Vagina (tissue), 2 donors: ENCODE measurements around the gene HOXB2. TPM values are rescaled to one million over a fixed set of nuclear protein-coding genes. Genes with fewer than 3 reads are reported as not detected.

Experiments
- DNase-seq, 2 donors: peaks; one replicate each; pipeline ENCODE4 v3.0.0-alpha.2; 2017; ENCODE audit errors: extremely low spot score in 2 of 2
- H3K27ac ChIP-seq: fragments of 200-600 bp; sonication (generic); one replicate; pipeline ENCODE4 v1.5.1; 2019
- H3K27me3 ChIP-seq: fragments of 200-600 bp; sonication (generic); one replicate; pipeline ENCODE4 v1.5.1; 2019
- H3K36me3 ChIP-seq, 2 donors: fragments of 200-600 bp; sonication (generic); one replicate each; pipeline ENCODE4 v1.5.1; 2017 to 2019
- H3K4me1 ChIP-seq: fragments of 200-600 bp; sonication (generic); one replicate; pipeline ENCODE4 v1.5.1; 2019
- H3K4me3 ChIP-seq, 2 donors: fragments of 200-600 bp; sonication (generic); 1 replicate in 1 of 2; 2 replicates in 1 of 2; pipeline ENCODE4 v1.5.1; 2016 to 2019
- H3K9me3 ChIP-seq: fragments of 200-600 bp; sonication (generic); one replicate; pipeline ENCODE4 v1.5.1; 2019
- CTCF ChIP-seq, 3 experiments: fragments of 450-650 bp in 2 of 3; fragments of 200-600 bp in 1 of 3; sonication (generic) in 1 of 3; IDR thresholded peaks; one replicate each; pipeline ENCODE4 v1.5.1; 2017 to 2019; ENCODE audit warnings: antibody characterized with exemption in 3 of 3, mild to moderate bottlenecking in 2 of 3, moderate library complexity in 2 of 3
- POLR2A ChIP-seq, 2 donors: fragments of 450-650 bp; IDR thresholded peaks; one replicate each; pipeline ENCODE4 v1.6.1; 2017; ENCODE audit warnings: antibody characterized with exemption in 2 of 2, mild to moderate bottlenecking in 2 of 2, moderate library complexity in 2 of 2
- POLR2AphosphoS5 ChIP-seq, 2 donors: sonication (generic); formaldehyde crosslinking; IDR thresholded peaks; one replicate each; pipeline ENCODE4 v1.9.0; 2017; ENCODE audit warnings: antibody characterized with exemption in 2 of 2, mild to moderate bottlenecking in 2 of 2, low read depth in 1 of 2; ENCODE audit not compliant: insufficient read depth in 1 of 2
- intact Hi-C: fragments of 100-400 bp; cut with DNase I; formaldehyde crosslinking; loops from one replicate; pipeline ENCODE4 v1.15.1; 2023
- microRNA counts, 2 donors: library from miRNA; unstranded; fragments of <30 nt; microRNA quantifications; one replicate each; lab custom pipeline; 2016 to 2017
- total RNA-seq: library from RNA; depleted of rRNA; stranded (reverse); fragments of >200 nt; gene quantifications from one replicate; pipeline ENCODE4 v1.2.3, GENCODE V29; 2016

HOXB2 gene
- total RNA-seq, 1 donor from 2014 or later: 14.2 TPM

- intact Hi-C loops: no loop called here
- Histone ChIP-seq H3K9me3 (no peaks in the 10 kb centered on the region), H3K27me3 (no peaks in the 10 kb centered on the region), H3K36me3 (no peaks in the 10 kb centered on the region), H3K27ac (no peak overlapping the region), H3K4me3 (no peak overlapping the region), H3K4me1 (peaks cover under 1% of the 10 kb centered on the region)
- no peak for DNase-seq
- TF ChIP-seq CTCF (IDR thresholded peaks at IDR 0.05) (no peak), POLR2AphosphoS5 (IDR thresholded peaks at IDR 0.05; ENCODE audit: insufficient read depth in 1 of 2, low read depth in 1 of 2) (no peak), POLR2A (IDR thresholded peaks at IDR 0.05) (no peak)
Measured at GRCh38 chr17:48498164-48498850, 46.6 kb downstream of the HOXB2 start.

- intact Hi-C loops: loop anchor here (1.0 kb wide), 1 partner anchor 22 kb away; no protein-coding TSS in a partner anchor
- DNase-seq: no peak
- Histone ChIP-seq H3K27ac (no peak overlapping the region), H3K36me3 (no peaks in the 10 kb centered on the region), H3K4me3 (no peak overlapping the region), H3K9me3 (no peaks in the 10 kb centered on the region), H3K27me3 (no peaks in the 10 kb centered on the region), H3K4me1 (peaks cover 12% of the 10 kb centered on the region)
- TF ChIP-seq POLR2AphosphoS5 (IDR thresholded peaks at IDR 0.05; ENCODE audit: insufficient read depth in 1 of 2, low read depth in 1 of 2) (no peak), CTCF (IDR thresholded peaks at IDR 0.05) (no peak), POLR2A (IDR thresholded peaks at IDR 0.05) (no peak)
Measured at GRCh38 chr17:48497103-48497502, 47.8 kb downstream of the HOXB2 start.

- H3K27ac ChIP-seq: no peak overlapping the region
- intact Hi-C loops: no loop called here
- TF ChIP-seq POLR2AphosphoS5 (IDR thresholded peaks at IDR 0.05; ENCODE audit: insufficient read depth in 1 of 2, low read depth in 1 of 2): no peak
- no peak for TF ChIP-seq CTCF (IDR thresholded peaks at IDR 0.05)
- no peak for TF ChIP-seq POLR2A (IDR thresholded peaks at IDR 0.05)
- H3K27me3 ChIP-seq: no peaks in the 10 kb centered on the region
- H3K4me1 ChIP-seq: peaks cover 12% of the 10 kb centered on the region
- H3K4me3 ChIP-seq: no peak overlapping the region
- DNase-seq: no peak
- no peaks in the 10 kb centered on the region for H3K36me3 ChIP-seq
- no peaks in the 10 kb centered on the region for H3K9me3 ChIP-seq
Measured at GRCh38 chr17:48494335-48494734, 50.6 kb downstream of the HOXB2 start.

MicroRNAs encoded within 50 kb of the gene (microRNA counts, 767-probe panel; counts per million panel counts)
- microRNA hsa-miR-10a-5p (lab: Ali Mortazavi, UCI): 4,868 to 5,091 counts per million in 2 donors

Other genes with a start within 250 kb of the HOXB2 start
- 5.6 TPM for gene SKAP1, start 114.9 kb downstream of the HOXB2 start, total RNA-seq
- not detected for gene HOXB1, start 14.1 kb downstream of the HOXB2 start, total RNA-seq
- 1.5 TPM for gene HOXB4, start 33.2 kb upstream of the HOXB2 start, total RNA-seq
- 17.7 TPM for gene HOXB3, start 45.1 kb upstream of the HOXB2 start, total RNA-seq
- gene HOXB5, start 48.7 kb upstream of the HOXB2 start, total RNA-seq: 0.74 TPM
- gene HOXB6, start 59.9 kb upstream of the HOXB2 start, total RNA-seq: 1.2 TPM
- gene HOXB7, start 65.9 kb upstream of the HOXB2 start, total RNA-seq: 3.2 TPM
- not detected for gene HOXB8, start 70.2 kb upstream of the HOXB2 start, total RNA-seq
- not detected for gene HOXB9, start 81.2 kb upstream of the HOXB2 start, total RNA-seq
- 9.6 TPM for gene PRAC1, start 177.4 kb upstream of the HOXB2 start, total RNA-seq
- gene PRAC2, start 178.1 kb upstream of the HOXB2 start, total RNA-seq: not detected
- 5.4 TPM for gene HOXB13, start 183.6 kb upstream of the HOXB2 start, total RNA-seq